Measurements from ENCODE around the gene S100A3.
A peak's percentile ranks its signal among the peaks of the same experiment; 100 is the strongest.

S100A3 gene

GRCh38 chr1:153519242-153519641, 29.8 kb downstream of the S100A3 start:
- DNase-seq (ENCODE audit: low spot score): no peak
- in situ Hi-C loops (cut with MboI; ENCODE audit: low sequenced_read_pairs, unreplicated experiment): no loop called here
- no peak for TF ChIP-seq CTCF (IDR thresholded peaks at IDR 0.05; ENCODE audit: borderline replicate concordance, control extremely low read depth, extremely low read depth, insufficient read depth, missing control alignments)

- no peak for TF ChIP-seq CTCF (IDR thresholded peaks at IDR 0.05; ENCODE audit: borderline replicate concordance, control extremely low read depth, extremely low read depth, insufficient read depth, missing control alignments)
- in situ Hi-C loops (cut with MboI; ENCODE audit: low sequenced_read_pairs, unreplicated experiment): no loop called here
- DNase-seq (ENCODE audit: low spot score): no peak
These were observed 33.3 kb downstream of the S100A3 start for GRCh38 chr1:153515504-153516394.

- TF ChIP-seq CTCF (IDR thresholded peaks at IDR 0.05; ENCODE audit: borderline replicate concordance, control extremely low read depth, extremely low read depth, insufficient read depth, missing control alignments): no peak
- in situ Hi-C loops (cut with MboI; ENCODE audit: low sequenced_read_pairs, unreplicated experiment): loop anchor here (5.0 kb wide), 1 partner anchor 59 kb away; no protein-coding TSS in a partner anchor
- no peak for DNase-seq (ENCODE audit: low spot score)
These were observed 35.4 kb downstream of the S100A3 start for GRCh38 chr1:153513666-153514065.

- no peak for DNase-seq (ENCODE audit: low spot score)
These were observed 36.0 kb downstream of the S100A3 start for GRCh38 chr1:153513023-153513422.

GRCh38 chr1:153510984-153511410, 38.1 kb downstream of the S100A3 start:
- in situ Hi-C loops (cut with MboI; ENCODE audit: low sequenced_read_pairs, unreplicated experiment): loop anchor here (5.0 kb wide), 1 partner anchor 61 kb away; no protein-coding TSS in a partner anchor
- peak; percentile 90 for DNase-seq (ENCODE audit: low spot score)

More at GRCh38 chr1:153513023-153513422, 36.0 kb downstream of the S100A3 start:
- in situ Hi-C loops (cut with MboI; ENCODE audit: low sequenced_read_pairs, unreplicated experiment): loop anchor here (5.0 kb wide), 1 partner anchor 59 kb away; no protein-coding TSS in a partner anchor
- no peak for TF ChIP-seq CTCF (IDR thresholded peaks at IDR 0.05; ENCODE audit: borderline replicate concordance, control extremely low read depth, extremely low read depth, insufficient read depth, missing control alignments)

More at GRCh38 chr1:153510984-153511410, 38.1 kb downstream of the S100A3 start:
- peak; percentile 90 for TF ChIP-seq CTCF (IDR thresholded peaks at IDR 0.05; ENCODE audit: borderline replicate concordance, control extremely low read depth, extremely low read depth, insufficient read depth, missing control alignments)

Measured in GM13976 (cell line).